ENCODE results near the gene BIN1. TPM values are rescaled to one million over a fixed set of nuclear protein-coding genes. Genes with fewer than 3 reads are reported as not detected.

Gene BIN1
- polyA plus RNA-seq, 1 donor = 1,160 TPM

Other genes starting within 250 kb of the BIN1 start
- gene TEX51, start 208.3 kb downstream of the BIN1 start, polyA plus RNA-seq (ENCODE audit: insufficient read length) = not detected
- 5.7 TPM for gene CYP27C1, start 113.1 kb upstream of the BIN1 start, polyA plus RNA-seq (ENCODE audit: insufficient read length)
- gene ERCC3, start 187.0 kb upstream of the BIN1 start, polyA plus RNA-seq (ENCODE audit: insufficient read length) = 41.8 TPM